ENCODE results near the gene GLMN. TPM values are rescaled to one million over a fixed set of nuclear protein-coding genes. Genes with fewer than 3 reads are reported as not detected.
"Not testable (repeated sequence)": the region's sequence is repeated elsewhere in the genome, so short reads cannot be mapped to it uniquely, and the experiment has no call there.

The GLMN gene
- total RNA-seq, 2 experiments from 2014 or later, result 17.3 to 17.8 TPM

- POLR2A ChIA-PET, result no interaction called here
- Mint-ChIP-seq H3K4me1 (peaks cover 11% of the 10 kb centered on the region), H3K36me3 (peaks cover 59% of the 10 kb centered on the region), H3K9me3 (no peaks in the 10 kb centered on the region), H3K27me3 (no peaks in the 10 kb centered on the region), H3K27ac (no peak overlapping the region), H3K4me3 (no peak overlapping the region)
- ATAC-seq (ENCODE audit: low read depth) (no peak), DNase-seq (no peak)
Measured at GRCh38 chr1:92277105-92277723, 21.6 kb downstream of the GLMN start.

DNA sequence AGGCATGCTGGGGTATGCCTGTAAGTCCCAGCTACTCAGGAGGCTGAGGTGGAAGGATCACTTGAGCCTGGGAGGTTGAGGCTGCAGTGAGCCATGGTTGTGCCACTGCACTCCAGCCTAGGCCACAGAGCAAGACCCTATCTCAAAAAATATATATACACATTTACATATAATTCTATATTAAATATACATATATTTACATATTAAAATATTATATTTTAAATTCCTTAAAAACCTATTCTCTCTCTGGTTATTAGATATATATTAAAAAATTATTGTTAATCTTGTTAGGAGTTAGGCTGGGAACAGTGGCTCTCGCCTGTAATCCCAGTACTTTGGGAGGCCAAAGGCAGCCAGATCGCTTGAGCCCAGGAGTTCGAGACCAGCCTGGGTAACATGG is 22.7 kb downstream of the GLMN start:
- no peak overlapping the region for H3K4me3 Mint-ChIP-seq
- ATAC-seq (ENCODE audit: low read depth), result no peak
- no peak overlapping the region for H3K27ac Mint-ChIP-seq
- H3K27me3 Mint-ChIP-seq, result no peaks in the 10 kb centered on the region
- peaks cover 5% of the 10 kb centered on the region for H3K4me1 Mint-ChIP-seq
- H3K9me3 Mint-ChIP-seq, result no peaks in the 10 kb centered on the region
- POLR2A ChIA-PET, result no interaction called here
- peaks cover 56% of the 10 kb centered on the region for H3K36me3 Mint-ChIP-seq
- DNase-seq, result no peak

GRCh38 chr1:92274939-92275338 is 23.8 kb downstream of the GLMN start:
- no peak overlapping the region for H3K4me3 Mint-ChIP-seq
- H3K27me3 Mint-ChIP-seq, result no peaks in the 10 kb centered on the region
- ATAC-seq (ENCODE audit: low read depth) (no peak), DNase-seq (no peak)
- no peaks in the 10 kb centered on the region for H3K9me3 Mint-ChIP-seq
- H3K36me3 Mint-ChIP-seq, result peaks cover 44% of the 10 kb centered on the region
- no peak overlapping the region for H3K27ac Mint-ChIP-seq
- POLR2A ChIA-PET, result no interaction called here
- peaks cover 3% of the 10 kb centered on the region for H3K4me1 Mint-ChIP-seq

DNA sequence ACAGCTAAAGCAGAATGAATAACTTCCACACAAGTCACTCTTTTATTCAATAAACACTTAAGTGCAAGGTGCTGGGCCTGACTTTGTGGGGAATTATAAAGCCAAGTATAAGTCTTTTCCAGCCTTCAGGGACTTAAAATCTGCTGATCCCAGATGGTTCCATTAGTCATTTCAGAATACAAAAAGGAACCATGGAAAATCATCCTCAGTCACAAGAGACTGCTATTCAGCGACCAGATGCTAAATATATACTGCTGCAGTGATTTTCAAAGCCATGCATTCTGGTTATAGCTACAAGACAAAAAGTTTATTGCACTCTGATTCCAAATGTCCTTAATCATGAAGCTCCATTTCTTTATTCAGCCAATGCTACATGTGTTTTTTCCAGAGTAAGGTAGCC is 25.7 kb downstream of the GLMN start:
- DNase-seq (no peak), ATAC-seq (ENCODE audit: low read depth) (no peak)
- peaks cover 36% of the 10 kb centered on the region for H3K36me3 Mint-ChIP-seq
- no peaks in the 10 kb centered on the region for H3K27me3 Mint-ChIP-seq
- H3K4me1 Mint-ChIP-seq, result peaks cover 3% of the 10 kb centered on the region
- POLR2A ChIA-PET, result interaction anchor here (0.7 kb wide), 1 partner anchor 17 kb away, joined by 3 read pairs; no protein-coding TSS in a partner anchor
- no peak overlapping the region for H3K4me3 Mint-ChIP-seq
- H3K27ac Mint-ChIP-seq, result no peak overlapping the region
- H3K9me3 Mint-ChIP-seq, result no peaks in the 10 kb centered on the region

GRCh38 chr1:92262516-92262915 is 36.3 kb downstream of the GLMN start:
- no peak for ATAC-seq (ENCODE audit: low read depth)
- DNase-seq, result no peak
- no peaks in the 10 kb centered on the region for H3K4me1 Mint-ChIP-seq
- no peaks in the 10 kb centered on the region for H3K9me3 Mint-ChIP-seq
- no peak overlapping the region for H3K4me3 Mint-ChIP-seq
- peaks cover 46% of the 10 kb centered on the region for H3K36me3 Mint-ChIP-seq
- H3K27ac Mint-ChIP-seq, result no peak overlapping the region
- POLR2A ChIA-PET, result no interaction called here
- H3K27me3 Mint-ChIP-seq, result no peaks in the 10 kb centered on the region

DNA sequence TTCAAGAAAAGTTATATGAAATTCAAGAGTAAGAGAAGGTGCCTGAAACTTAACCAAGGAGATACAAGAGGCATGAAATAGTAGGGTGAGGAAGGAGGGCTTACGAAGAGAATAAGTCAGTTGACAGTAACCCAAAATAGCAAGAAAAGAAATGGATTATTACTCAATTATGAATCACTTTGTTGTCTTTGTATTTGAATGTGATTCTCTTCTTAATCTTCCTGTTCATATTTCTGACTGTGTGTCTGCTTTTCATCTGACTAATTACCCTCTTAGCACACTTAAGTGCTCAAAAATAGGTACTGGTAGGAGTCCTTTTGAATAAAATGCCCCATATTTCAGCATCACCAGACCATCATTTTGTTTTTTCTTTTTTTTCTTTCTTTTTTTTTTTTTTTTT is 39.4 kb downstream of the GLMN start:
- POLR2A ChIA-PET, result no interaction called here
- peaks cover 1% of the 10 kb centered on the region for H3K4me1 Mint-ChIP-seq
- H3K4me3 Mint-ChIP-seq, result no peak overlapping the region
- DNase-seq, result no peak
- H3K36me3 Mint-ChIP-seq, result peaks cover 65% of the 10 kb centered on the region
- no peak overlapping the region for H3K27ac Mint-ChIP-seq
- ATAC-seq (ENCODE audit: low read depth), result no peak
- H3K9me3 Mint-ChIP-seq, result peaks cover 12% of the 10 kb centered on the region
- H3K27me3 Mint-ChIP-seq, result no peaks in the 10 kb centered on the region

DNA sequence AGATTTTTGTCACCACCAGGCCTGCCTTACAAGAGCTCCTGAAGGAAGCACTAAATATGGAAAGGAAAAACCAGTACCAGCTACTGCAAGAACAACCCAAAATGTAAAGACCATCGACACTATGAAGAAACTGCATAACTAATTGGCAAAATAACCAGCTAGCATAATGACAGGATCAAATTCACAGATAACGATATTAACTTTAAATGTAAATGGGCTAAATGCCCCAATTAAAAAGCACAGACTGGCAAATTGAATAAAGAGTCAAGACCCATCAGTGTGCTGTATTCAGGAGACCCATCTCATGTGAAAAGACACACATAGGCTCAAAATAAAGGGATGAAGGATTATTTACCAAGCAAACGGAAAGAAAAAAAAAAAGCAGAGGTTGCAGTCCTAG is 44.1 kb downstream of the GLMN start:
- POLR2A ChIA-PET; H3K4me3 Mint-ChIP-seq; DNase-seq; ATAC-seq (ENCODE audit: low read depth); H3K4me1 Mint-ChIP-seq; H3K27ac Mint-ChIP-seq; H3K27me3 Mint-ChIP-seq: not testable (repeated sequence)
- Mint-ChIP-seq H3K36me3 (peaks cover 60% of the 10 kb centered on the region), H3K9me3 (peaks cover 15% of the 10 kb centered on the region)

GRCh38 chr1:92244376-92244775 is 54.4 kb downstream of the GLMN start:
- DNase-seq, result no peak
- Mint-ChIP-seq H3K9me3 (no peaks in the 10 kb centered on the region), H3K4me3 (no peak overlapping the region), H3K27me3 (no peaks in the 10 kb centered on the region), H3K36me3 (peaks cover 8% of the 10 kb centered on the region), H3K27ac (no peak overlapping the region), H3K4me1 (no peaks in the 10 kb centered on the region)
- POLR2A ChIA-PET, result no interaction called here
- no peak for ATAC-seq (ENCODE audit: low read depth)

DNA sequence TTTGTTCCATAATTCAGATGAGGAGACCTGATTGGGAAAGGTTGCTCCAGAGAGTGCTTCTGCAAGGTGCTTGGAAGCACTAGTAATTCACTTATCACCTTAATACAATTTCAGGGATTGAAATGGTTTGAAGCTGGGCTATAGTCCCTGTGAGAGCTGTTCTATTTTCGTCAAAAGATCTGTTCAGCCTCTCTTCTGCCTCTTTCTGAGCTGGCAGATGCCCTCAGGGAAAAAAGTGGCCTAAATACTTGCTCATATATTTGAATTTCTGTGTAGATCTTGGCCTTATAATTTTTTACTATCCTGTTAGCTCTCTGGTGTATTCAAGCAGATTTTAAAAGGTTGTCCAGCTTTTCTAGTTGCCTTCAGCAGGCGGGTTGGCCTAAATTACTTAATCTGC is 58.8 kb downstream of the GLMN start:
- Mint-ChIP-seq H3K4me1 (no peaks in the 10 kb centered on the region), H3K4me3 (no peak overlapping the region), H3K27me3 (peaks cover 8% of the 10 kb centered on the region), H3K27ac (no peak overlapping the region), H3K9me3 (peaks cover 1% of the 10 kb centered on the region), H3K36me3 (no peaks in the 10 kb centered on the region)
- no peak for DNase-seq
- POLR2A ChIA-PET, result no interaction called here
- ATAC-seq (ENCODE audit: low read depth), result no peak

- H3K27ac Mint-ChIP-seq, result no peak overlapping the region
- no peaks in the 10 kb centered on the region for H3K4me1 Mint-ChIP-seq
- DNase-seq (no peak), ATAC-seq (ENCODE audit: low read depth) (no peak)
- H3K27me3 Mint-ChIP-seq, result peaks cover 6% of the 10 kb centered on the region
- POLR2A ChIA-PET, result no interaction called here
- H3K4me3 Mint-ChIP-seq, result no peak overlapping the region
- no peaks in the 10 kb centered on the region for H3K9me3 Mint-ChIP-seq
- H3K36me3 Mint-ChIP-seq, result no peaks in the 10 kb centered on the region
Measured at GRCh38 chr1:92230736-92231135, 68.1 kb downstream of the GLMN start.

DNA sequence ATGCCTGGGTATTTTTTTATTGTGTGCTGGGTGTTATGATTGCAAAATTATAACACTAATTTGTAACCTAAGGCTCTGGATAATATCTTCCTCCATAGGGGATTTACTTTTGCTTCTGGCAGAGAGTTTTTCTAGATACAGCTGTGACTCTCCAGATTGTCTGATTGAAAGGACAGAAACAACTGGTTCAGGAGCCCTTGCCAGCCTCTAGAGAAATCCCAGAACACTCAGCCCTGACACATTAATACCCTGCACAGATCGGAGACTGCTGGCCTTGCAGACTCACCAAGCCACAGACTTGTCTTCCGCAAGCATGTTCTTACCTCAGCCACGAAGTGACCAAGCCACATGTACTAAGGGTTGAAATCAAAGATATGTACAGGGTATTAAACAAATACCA is 70.4 kb downstream of the GLMN start:
- POLR2A ChIA-PET, result no interaction called here
- H3K4me3 Mint-ChIP-seq, result no peak overlapping the region
- no peak overlapping the region for H3K27ac Mint-ChIP-seq
- ATAC-seq (ENCODE audit: low read depth) (no peak), DNase-seq (no peak)
- H3K4me1 Mint-ChIP-seq, result no peaks in the 10 kb centered on the region
- peaks cover 4% of the 10 kb centered on the region for H3K27me3 Mint-ChIP-seq
- no peaks in the 10 kb centered on the region for H3K9me3 Mint-ChIP-seq
- H3K36me3 Mint-ChIP-seq, result no peaks in the 10 kb centered on the region

DNA sequence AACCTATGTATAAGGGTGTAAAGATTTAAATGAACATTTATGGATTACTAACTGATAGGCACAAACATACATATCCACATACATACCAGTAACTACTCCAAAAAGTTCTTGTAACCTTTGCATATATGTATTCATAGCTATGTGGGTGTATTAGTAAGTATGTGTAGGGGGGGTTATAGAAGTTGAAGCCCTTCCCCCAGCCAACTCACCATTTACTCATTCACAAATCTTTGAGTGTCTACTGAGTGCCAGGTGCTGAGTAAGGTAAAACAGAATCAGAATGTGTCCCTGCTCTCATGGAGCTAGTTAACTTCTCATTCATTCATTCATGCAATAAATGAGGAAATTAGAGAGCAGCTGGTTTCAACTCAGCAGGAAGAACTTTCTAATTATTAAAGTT is 79.8 kb downstream of the GLMN start:
- Mint-ChIP-seq H3K27ac (no peak overlapping the region), H3K9me3 (peaks cover 2% of the 10 kb centered on the region), H3K36me3 (no peaks in the 10 kb centered on the region), H3K4me1 (no peaks in the 10 kb centered on the region), H3K4me3 (no peak overlapping the region), H3K27me3 (no peaks in the 10 kb centered on the region)
- POLR2A ChIA-PET, result no interaction called here
- ATAC-seq (ENCODE audit: low read depth), result no peak
- DNase-seq, result no peak

DNA sequence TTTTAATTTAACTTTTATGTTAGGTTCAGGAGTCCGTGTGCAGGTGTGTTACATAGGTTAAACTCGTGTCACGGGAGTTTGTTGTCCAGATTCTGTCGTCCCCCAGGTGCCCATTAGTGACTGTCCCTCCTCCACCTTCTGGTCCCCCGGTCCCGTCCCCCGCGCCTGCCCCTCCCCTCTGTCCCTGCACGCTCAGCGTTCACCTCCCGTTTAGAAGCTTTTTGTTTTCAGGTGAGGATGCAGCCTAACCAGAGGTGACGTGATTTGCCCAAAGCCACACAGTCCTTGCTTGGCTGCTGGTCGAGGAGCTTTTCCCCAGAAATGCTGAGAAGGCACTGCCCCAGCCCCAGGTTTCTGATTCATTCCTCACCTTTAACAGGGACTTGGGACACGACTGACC is 80.2 kb downstream of the GLMN start:
- Mint-ChIP-seq H3K27ac (no peak overlapping the region), H3K9me3 (peaks cover 2% of the 10 kb centered on the region), H3K27me3 (no peaks in the 10 kb centered on the region), H3K4me1 (no peaks in the 10 kb centered on the region), H3K36me3 (no peaks in the 10 kb centered on the region), H3K4me3 (no peak overlapping the region)
- POLR2A ChIA-PET, result no interaction called here
- ATAC-seq (ENCODE audit: low read depth), result no peak
- no peak for DNase-seq

DNA sequence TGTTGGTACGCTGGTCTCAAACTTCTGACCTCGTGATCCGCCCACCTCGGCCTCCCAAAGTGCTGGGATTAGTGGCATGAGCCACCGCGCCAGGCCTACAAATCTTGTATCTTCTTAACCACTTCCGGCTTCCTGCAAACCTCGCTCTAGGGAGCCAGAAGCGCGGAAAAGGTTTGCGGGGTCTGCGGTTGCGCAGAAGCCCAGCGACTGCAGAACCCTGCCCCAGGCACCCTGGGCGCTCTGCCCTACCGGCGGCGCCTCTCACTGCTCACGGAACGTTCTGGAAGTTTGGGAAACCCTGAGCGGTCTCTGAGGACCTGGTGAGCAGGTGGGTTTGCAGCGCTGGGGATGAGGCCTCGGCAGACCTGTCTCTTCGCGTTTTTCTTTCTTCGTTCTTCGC is 81.1 kb downstream of the GLMN start, which contains the start of gene C1orf146:
Gene C1orf146, plus strand, starts transcription at position 195 of the 400 bp plus-strand sequence. CDS start 13,506 bp downstream, outside the sequence.
- H3K4me3 Mint-ChIP-seq, result no peak within 1 kb of the TSS
- DNase-seq (no peak), ATAC-seq (ENCODE audit: low read depth) (no peak)
- POLR2A ChIA-PET, result no interaction called here
- peaks cover 2% of the 10 kb centered on the region for H3K9me3 Mint-ChIP-seq
- no peak within 1 kb of the TSS for H3K27ac Mint-ChIP-seq
- H3K27me3 Mint-ChIP-seq, result no peaks in the 10 kb centered on the region
- H3K4me1 Mint-ChIP-seq, result no peaks in the 10 kb centered on the region
- no peaks in the 10 kb centered on the region for H3K36me3 Mint-ChIP-seq

- H3K27ac Mint-ChIP-seq, result no peak overlapping the region
- POLR2A ChIA-PET, result no interaction called here
Measured at GRCh38 chr1:92211166-92211565, 87.6 kb downstream of the GLMN start.

More at GRCh38 chr1:92211166-92211565, 87.6 kb downstream of the GLMN start:
- Mint-ChIP-seq H3K4me3 (no peak overlapping the region), H3K36me3 (no peaks in the 10 kb centered on the region), H3K4me1 (peaks cover 5% of the 10 kb centered on the region), H3K27me3 (peaks cover 2% of the 10 kb centered on the region), H3K9me3 (peaks cover 3% of the 10 kb centered on the region)
- no peak for ATAC-seq (ENCODE audit: low read depth)
- DNase-seq, result no peak

Measured in activated naive CD8-positive, alpha-beta T cell treated with anti-CD3 and anti-CD28 coated beads, Interleukin-2, amount 10 ng/mL, durations not matched to agents 7 days and 5 days (primary cell).